Stimulated activated naive B cell treated with anti-CD40 and anti-IgM and Interleukin-4, amounts not matched to agents 10 μg/mL and 1 μg/mL and 100 μg/mL, for 72 hours (primary cell): Measurements from ENCODE around the gene MEF2A.

ENCODE experiments used
- ATAC-seq, 2 donors: fragments of 150-1000 bp; cut with Tn5 transposase; replicated peaks; 2 replicates each; pipeline ENCODE4 v1.10.0; 2021; ENCODE audit warnings: moderate library complexity in 1 of 2
- DNase-seq: peaks from one replicate; pipeline ENCODE4 v3.0.0; 2021
- H3K27ac Mint-ChIP-seq: one replicate; pipeline ENCODE4 v1.8.0; 2022; ENCODE audit warnings: mild to moderate bottlenecking, mixed read lengths
- H3K27me3 Mint-ChIP-seq, 2 donors: one replicate each; pipeline ENCODE4 v1.8.0; 2022; ENCODE audit warnings: mixed read lengths in 2 of 2
- H3K36me3 Mint-ChIP-seq, 2 donors: one replicate each; pipeline ENCODE4 v1.8.0; 2022; ENCODE audit warnings: mixed read lengths in 2 of 2, mild to moderate bottlenecking in 1 of 2
- H3K4me1 Mint-ChIP-seq, 2 donors: one replicate each; pipeline ENCODE4 v1.8.0; 2022; ENCODE audit warnings: mixed read lengths in 2 of 2, mild to moderate bottlenecking in 1 of 2
- H3K4me3 Mint-ChIP-seq, 2 donors: one replicate each; pipeline ENCODE4 v1.8.0; 2022; ENCODE audit warnings: mild to moderate bottlenecking in 2 of 2, mixed read lengths in 2 of 2, moderate library complexity in 1 of 2
- H3K9me3 Mint-ChIP-seq, 2 donors: one replicate each; pipeline ENCODE4 v1.8.0; 2022; ENCODE audit warnings: mixed read lengths in 2 of 2, mild to moderate bottlenecking in 1 of 2

The MEF2A gene

GRCh38 chr15:99552111-99552510 lies 13.7 kb upstream of the MEF2A start:
- H3K4me3 Mint-ChIP-seq = no peak overlapping the region
- H3K27ac Mint-ChIP-seq = no peak overlapping the region
- H3K36me3 Mint-ChIP-seq = no peaks in the 10 kb centered on the region
- ATAC-seq (no peak), DNase-seq (no peak)
- peaks cover 30 to 58% of the 10 kb centered on the region in 2 donors for H3K4me1 Mint-ChIP-seq
- H3K9me3 Mint-ChIP-seq = peaks cover 0 to 2% of the 10 kb centered on the region in 2 donors
- peaks cover 0 to 5% of the 10 kb centered on the region in 2 donors for H3K27me3 Mint-ChIP-seq

GRCh38 chr15:99554880-99555488 lies 10.8 kb upstream of the MEF2A start:
- DNase-seq (no peak), ATAC-seq (peak in 1 of 2 donors; percentile 41)
- H3K9me3 Mint-ChIP-seq = peaks cover 0 to 2% of the 10 kb centered on the region in 2 donors
- H3K27me3 Mint-ChIP-seq = no peaks in the 10 kb centered on the region
- H3K27ac Mint-ChIP-seq = peak overlapping the region; percentile 33
- no peaks in the 10 kb centered on the region for H3K36me3 Mint-ChIP-seq
- no peak overlapping the region for H3K4me3 Mint-ChIP-seq
- peaks cover 34 to 47% of the 10 kb centered on the region in 2 donors for H3K4me1 Mint-ChIP-seq

GRCh38 chr15:99556011-99556410 lies 9.8 kb upstream of the MEF2A start:
- Mint-ChIP-seq H3K4me3 (no peak overlapping the region), H3K36me3 (no peaks in the 10 kb centered on the region), H3K27ac (peak overlapping the region; percentile 52), H3K4me1 (peaks cover 31 to 38% of the 10 kb centered on the region in 2 donors), H3K9me3 (no peaks in the 10 kb centered on the region), H3K27me3 (no peaks in the 10 kb centered on the region)
- ATAC-seq = peak; percentile 56 to 67
- DNase-seq = no peak

GRCh38 chr15:99556578-99556977 lies 9.2 kb upstream of the MEF2A start:
- no peak overlapping the region for H3K4me3 Mint-ChIP-seq
- DNase-seq (no peak), ATAC-seq (no peak)
- H3K27ac Mint-ChIP-seq = no peak overlapping the region
- H3K27me3 Mint-ChIP-seq = no peaks in the 10 kb centered on the region
- H3K36me3 Mint-ChIP-seq = no peaks in the 10 kb centered on the region
- H3K4me1 Mint-ChIP-seq = peaks cover 29 to 34% of the 10 kb centered on the region in 2 donors
- H3K9me3 Mint-ChIP-seq = no peaks in the 10 kb centered on the region

- H3K4me3 Mint-ChIP-seq = no peak overlapping the region
- no peak overlapping the region for H3K27ac Mint-ChIP-seq
- no peaks in the 10 kb centered on the region for H3K9me3 Mint-ChIP-seq
- H3K36me3 Mint-ChIP-seq = no peaks in the 10 kb centered on the region
- DNase-seq (no peak), ATAC-seq (no peak)
- peaks cover 32 to 37% of the 10 kb centered on the region in 2 donors for H3K4me1 Mint-ChIP-seq
- no peaks in the 10 kb centered on the region for H3K27me3 Mint-ChIP-seq
Observed at GRCh38 chr15:99558084-99558483, 7.7 kb upstream of the MEF2A start.

GRCh38 chr15:99558571-99558970 lies 7.2 kb upstream of the MEF2A start:
- Mint-ChIP-seq H3K4me1 (peaks cover 33 to 40% of the 10 kb centered on the region in 2 donors), H3K9me3 (no peaks in the 10 kb centered on the region), H3K27me3 (no peaks in the 10 kb centered on the region), H3K27ac (no peak overlapping the region), H3K36me3 (no peaks in the 10 kb centered on the region), H3K4me3 (no peak overlapping the region)
- no peak for DNase-seq
- ATAC-seq = no peak

- Mint-ChIP-seq H3K4me1 (peaks cover 30 to 34% of the 10 kb centered on the region in 2 donors), H3K27ac (peak overlapping the region; percentile 26), H3K27me3 (no peaks in the 10 kb centered on the region), H3K36me3 (peaks cover 5 to 6% of the 10 kb centered on the region in 2 donors), H3K9me3 (no peaks in the 10 kb centered on the region), H3K4me3 (no peak overlapping the region)
- no peak for ATAC-seq
- no peak for DNase-seq
Observed at GRCh38 chr15:99561476-99562230, 4.1 kb upstream of the MEF2A start.

- Mint-ChIP-seq H3K9me3 (no peaks in the 10 kb centered on the region), H3K36me3 (peaks cover 5 to 8% of the 10 kb centered on the region in 2 donors), H3K4me3 (no peak overlapping the region), H3K27me3 (no peaks in the 10 kb centered on the region), H3K27ac (no peak overlapping the region), H3K4me1 (peaks cover 29 to 32% of the 10 kb centered on the region in 2 donors)
- DNase-seq (no peak), ATAC-seq (no peak)
Observed at GRCh38 chr15:99562238-99562637, 3.5 kb upstream of the MEF2A start.

GRCh38 chr15:99564221-99565048 lies 1.3 kb upstream of the MEF2A start:
- Mint-ChIP-seq H3K4me3 (peak overlapping the region; percentile 62 to 95), H3K36me3 (peaks cover 5 to 16% of the 10 kb centered on the region in 2 donors), H3K9me3 (no peaks in the 10 kb centered on the region), H3K4me1 (peaks cover 29 to 45% of the 10 kb centered on the region in 2 donors), H3K27me3 (no peaks in the 10 kb centered on the region), H3K27ac (peak overlapping the region; percentile 77)
- DNase-seq (no peak), ATAC-seq (peak; percentile 15 to 19)

GRCh38 chr15:99565049-99565298 lies 810 bp upstream of the MEF2A start:
- no peaks in the 10 kb centered on the region for H3K9me3 Mint-ChIP-seq
- peak overlapping the region; percentile 62 to 95 for H3K4me3 Mint-ChIP-seq
- DNase-seq = no peak
- no peak for ATAC-seq
- H3K36me3 Mint-ChIP-seq = peaks cover 5 to 16% of the 10 kb centered on the region in 2 donors
- H3K27me3 Mint-ChIP-seq = no peaks in the 10 kb centered on the region
- peaks cover 29 to 45% of the 10 kb centered on the region in 2 donors for H3K4me1 Mint-ChIP-seq
- peak overlapping the region; percentile 77 for H3K27ac Mint-ChIP-seq

- Mint-ChIP-seq H3K36me3 (peaks cover 5 to 17% of the 10 kb centered on the region in 2 donors), H3K27me3 (no peaks in the 10 kb centered on the region), H3K9me3 (no peaks in the 10 kb centered on the region), H3K4me1 (peaks cover 30 to 51% of the 10 kb centered on the region in 2 donors), H3K27ac (peak overlapping the region; percentile 98), H3K4me3 (peak overlapping the region; percentile 95 to 98)
- ATAC-seq (peak; percentile 33), DNase-seq (peak; percentile 26)
Observed at GRCh38 chr15:99566157-99566897, 543 bp downstream of the MEF2A start.

- no peaks in the 10 kb centered on the region for H3K27me3 Mint-ChIP-seq
- peaks cover 18 to 35% of the 10 kb centered on the region in 2 donors for H3K36me3 Mint-ChIP-seq
- H3K27ac Mint-ChIP-seq = no peak overlapping the region
- DNase-seq = no peak
- no peak for ATAC-seq
- peak overlapping the region; percentile 55 to 66 for H3K4me3 Mint-ChIP-seq
- H3K9me3 Mint-ChIP-seq = no peaks in the 10 kb centered on the region
- H3K4me1 Mint-ChIP-seq = peaks cover 29 to 56% of the 10 kb centered on the region in 2 donors
Observed at GRCh38 chr15:99568625-99569352, 3.0 kb downstream of the MEF2A start.

- Mint-ChIP-seq H3K4me3 (no peak overlapping the region), H3K9me3 (no peaks in the 10 kb centered on the region), H3K27ac (no peak overlapping the region), H3K36me3 (peaks cover 27 to 49% of the 10 kb centered on the region in 2 donors), H3K27me3 (no peaks in the 10 kb centered on the region), H3K4me1 (peaks cover 26 to 57% of the 10 kb centered on the region in 2 donors)
- no peak for ATAC-seq
- DNase-seq = no peak
Observed at GRCh38 chr15:99571299-99571698, 5.5 kb downstream of the MEF2A start.
